GM21529 (cell line): ENCODE results near the gene APMAP.

Experiments used
- ATAC-seq: cut with Tn5 transposase; IDR thresholded peaks from one replicate; pipeline ENCODE4 v1.9.1; 2021; ENCODE audit not compliant: unreplicated experiment

The APMAP gene, protein sequence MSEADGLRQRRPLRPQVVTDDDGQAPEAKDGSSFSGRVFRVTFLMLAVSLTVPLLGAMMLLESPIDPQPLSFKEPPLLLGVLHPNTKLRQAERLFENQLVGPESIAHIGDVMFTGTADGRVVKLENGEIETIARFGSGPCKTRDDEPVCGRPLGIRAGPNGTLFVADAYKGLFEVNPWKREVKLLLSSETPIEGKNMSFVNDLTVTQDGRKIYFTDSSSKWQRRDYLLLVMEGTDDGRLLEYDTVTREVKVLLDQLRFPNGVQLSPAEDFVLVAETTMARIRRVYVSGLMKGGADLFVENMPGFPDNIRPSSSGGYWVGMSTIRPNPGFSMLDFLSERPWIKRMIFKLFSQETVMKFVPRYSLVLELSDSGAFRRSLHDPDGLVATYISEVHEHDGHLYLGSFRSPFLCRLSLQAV

DNA sequence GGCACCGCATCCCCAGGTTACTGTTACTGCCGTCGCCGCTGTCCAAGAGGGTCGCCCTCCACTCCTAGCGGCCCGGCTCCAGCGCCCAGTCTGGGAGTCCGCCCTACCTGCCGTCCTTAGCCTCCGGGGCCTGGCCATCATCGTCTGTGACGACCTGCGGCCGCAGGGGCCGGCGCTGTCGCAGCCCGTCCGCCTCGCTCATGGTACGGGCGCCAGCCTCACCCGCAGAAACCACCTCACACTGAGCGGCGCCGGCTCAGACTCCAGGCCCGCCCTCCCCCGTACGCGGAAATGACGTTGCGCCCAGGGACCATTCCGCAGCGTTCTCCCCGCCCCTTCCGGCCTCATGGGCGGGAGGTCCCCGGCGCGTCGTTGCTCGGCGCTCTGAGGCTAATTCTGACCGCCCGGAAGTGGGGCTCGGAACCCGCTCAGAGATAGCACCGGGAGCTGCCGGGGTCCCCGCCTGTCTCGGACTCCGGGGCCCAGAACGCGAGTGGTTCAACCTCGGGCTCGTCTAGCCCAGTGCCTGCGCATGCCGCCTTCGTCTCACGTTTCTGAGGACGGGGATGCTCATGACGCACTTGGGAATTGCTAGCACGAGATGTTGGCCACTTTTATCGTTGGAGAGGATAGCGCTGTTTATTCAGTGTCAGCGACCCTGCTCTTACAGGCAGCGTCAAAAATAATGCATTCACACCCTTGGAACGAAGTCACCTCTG lies at the start of gene APMAP:
Gene APMAP (minus strand): TSS at position 265 of the 719 bp plus-strand sequence. CDS start 63 bp downstream, at position 202.
- peak; percentile 94 for ATAC-seq

DNA sequence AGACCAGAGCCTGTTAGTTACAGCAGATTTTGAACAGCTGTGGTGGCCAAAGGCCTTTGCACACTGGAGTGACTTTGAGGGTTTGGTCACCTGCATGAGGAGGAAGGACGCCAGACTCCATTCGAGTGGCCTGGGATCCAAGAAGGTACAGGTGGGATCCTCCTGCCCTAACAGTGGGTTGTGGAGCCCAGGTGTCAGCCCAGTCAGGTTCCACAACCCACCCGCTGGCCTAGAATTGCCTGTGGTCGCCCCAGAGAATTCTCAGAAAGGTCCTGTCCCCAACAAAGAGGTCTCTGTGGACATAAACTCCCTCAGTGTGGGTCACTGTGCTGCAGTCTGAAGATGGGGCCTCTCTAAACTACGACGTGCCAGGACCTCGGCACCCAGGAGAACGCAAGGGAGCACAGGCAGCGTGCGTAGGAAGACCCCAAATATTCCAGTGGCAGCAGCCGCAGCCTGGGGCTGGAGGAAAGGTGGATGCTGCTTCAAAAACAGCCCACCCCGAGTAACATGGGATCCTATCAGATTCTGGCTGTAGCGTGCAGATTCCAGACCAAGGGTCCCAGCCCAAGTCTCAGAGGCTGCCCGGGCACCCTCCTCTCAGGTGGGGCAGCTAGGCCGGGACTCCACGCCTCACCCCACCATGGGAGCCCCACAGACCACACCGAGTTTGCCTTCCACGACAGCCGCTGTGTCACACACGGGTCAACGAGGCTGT lies 49.4 kb upstream of the APMAP start:
- ATAC-seq, result no peak

DNA sequence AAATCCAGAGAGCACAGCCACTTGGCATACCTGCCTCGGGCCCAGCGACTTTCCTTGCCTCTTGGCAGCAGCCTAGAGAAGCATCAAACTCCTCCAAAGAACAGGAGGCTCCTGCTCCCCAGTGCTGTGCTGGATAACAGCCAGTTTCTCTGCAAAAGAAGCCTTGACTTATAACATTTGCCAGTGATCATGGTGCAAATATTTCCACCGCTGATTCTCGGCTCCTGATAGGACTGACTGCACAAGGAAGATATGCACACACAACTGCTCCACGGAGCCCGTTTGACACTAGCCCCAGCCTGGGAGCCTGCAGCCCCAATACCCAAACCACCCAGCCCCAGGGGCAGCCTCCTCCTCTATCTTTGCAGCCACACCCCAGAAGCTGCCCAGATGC lies 47.9 kb upstream of the APMAP start:
- ATAC-seq, result no peak

DNA sequence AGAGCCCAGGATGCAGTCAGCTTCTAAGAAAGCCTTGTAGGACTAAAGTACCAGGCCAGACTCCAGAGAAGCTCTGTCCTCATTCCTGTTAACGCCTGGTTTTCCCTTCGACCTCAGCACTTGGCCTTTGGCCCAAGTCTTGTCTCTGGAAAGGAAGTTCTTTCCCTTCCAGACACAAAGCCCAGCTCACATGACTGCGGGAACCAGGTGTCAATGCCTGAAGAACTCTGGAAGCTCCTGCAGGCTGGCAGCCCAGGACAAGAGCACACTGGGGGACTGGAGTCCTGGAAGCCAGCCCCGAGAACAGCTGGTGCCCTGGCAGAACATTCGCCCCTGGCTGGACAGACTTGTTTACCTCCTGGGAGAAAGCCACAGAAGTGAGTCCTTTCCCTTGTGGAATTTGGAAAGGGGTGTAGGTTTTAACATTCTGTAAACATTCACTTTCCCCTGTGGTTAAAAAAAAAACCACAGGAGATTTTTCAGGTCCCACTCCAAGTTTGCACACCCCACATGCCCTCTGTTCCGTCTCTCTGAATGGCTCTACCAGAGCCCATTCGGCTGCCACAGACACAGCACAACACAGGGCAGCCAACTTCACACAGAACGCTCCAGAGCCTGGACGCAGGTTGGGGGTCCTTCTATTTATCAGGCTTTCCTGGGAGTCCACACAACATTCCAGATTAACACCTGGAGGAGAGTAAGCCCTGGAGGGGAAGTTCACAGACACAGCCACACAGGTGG lies 47.3 kb upstream of the APMAP start:
- no peak for ATAC-seq

DNA sequence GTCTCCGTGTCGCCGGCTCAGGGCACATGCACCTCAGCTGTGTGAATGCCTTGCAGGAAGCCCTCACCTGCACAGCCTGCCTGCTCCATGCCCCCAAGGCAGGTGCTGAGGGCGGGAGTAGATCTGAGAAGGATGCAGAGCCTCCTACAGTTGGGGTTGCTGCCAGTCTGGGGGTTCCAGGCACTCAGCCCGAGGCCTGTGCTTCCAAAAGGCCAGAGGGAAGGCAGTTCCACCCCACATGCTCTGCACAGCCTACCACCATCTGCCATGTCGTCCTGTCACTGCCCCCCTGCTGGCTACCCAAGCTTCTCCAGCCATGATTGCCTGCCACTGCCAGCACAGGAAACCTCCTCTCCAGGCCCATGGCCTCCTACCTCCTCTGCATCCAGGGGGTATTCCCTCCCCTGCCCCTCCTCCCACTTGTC lies 46.1 kb upstream of the APMAP start:
- no peak for ATAC-seq

DNA sequence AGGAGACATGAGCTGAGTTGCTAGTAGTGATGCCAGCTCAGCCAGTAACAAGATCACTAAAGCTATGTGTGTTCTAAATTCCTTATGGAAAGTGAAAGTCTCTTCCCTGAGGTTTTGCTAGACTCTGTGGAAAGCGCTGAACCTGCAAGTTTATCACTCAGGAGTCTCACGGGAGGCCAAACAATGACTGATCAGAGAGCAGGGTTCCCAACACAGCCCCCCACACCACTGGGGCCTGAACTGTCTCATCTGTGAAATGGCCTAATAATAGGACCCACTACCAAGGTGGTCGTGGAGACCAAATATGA lies 45.5 kb upstream of the APMAP start:
- no peak for ATAC-seq

DNA sequence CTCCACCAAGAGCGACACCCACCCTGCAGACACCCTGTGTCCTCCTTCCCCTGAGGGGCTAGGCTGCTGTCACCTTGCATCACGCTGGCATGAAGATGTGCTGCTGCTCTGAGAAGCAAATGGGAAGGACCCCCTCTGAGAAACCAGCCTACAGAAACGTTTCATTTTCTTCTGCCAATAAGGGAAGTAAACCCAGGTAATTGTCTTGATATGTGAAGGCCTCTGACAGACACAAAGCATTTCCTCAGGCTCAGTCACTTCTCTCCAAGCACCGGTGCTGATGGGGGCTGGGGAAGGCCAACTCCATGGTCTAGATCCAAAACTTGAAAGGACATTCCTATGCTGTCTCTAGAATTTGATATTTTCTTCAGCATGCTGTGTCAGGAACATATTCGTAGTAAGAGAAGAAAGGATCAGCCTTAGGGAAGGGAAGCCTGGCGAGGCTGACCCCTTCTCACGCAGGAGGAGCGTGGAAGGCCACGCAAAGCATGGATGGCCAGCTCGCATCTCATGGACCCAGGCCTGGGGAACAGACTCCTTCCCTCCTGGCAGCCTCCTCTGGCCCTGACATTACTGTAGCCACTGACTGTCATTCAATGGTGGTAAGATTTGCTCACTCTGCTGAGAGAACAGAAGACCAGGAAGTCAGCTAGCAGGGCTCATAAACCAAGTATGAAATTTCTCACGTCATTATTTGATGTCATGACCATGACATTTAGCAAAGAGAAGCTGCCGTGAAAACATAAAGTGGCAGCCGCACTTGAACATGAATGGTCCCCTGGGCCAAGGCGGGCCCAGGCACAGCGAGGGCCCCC lies 44.9 kb upstream of the APMAP start:
- no peak for ATAC-seq

DNA sequence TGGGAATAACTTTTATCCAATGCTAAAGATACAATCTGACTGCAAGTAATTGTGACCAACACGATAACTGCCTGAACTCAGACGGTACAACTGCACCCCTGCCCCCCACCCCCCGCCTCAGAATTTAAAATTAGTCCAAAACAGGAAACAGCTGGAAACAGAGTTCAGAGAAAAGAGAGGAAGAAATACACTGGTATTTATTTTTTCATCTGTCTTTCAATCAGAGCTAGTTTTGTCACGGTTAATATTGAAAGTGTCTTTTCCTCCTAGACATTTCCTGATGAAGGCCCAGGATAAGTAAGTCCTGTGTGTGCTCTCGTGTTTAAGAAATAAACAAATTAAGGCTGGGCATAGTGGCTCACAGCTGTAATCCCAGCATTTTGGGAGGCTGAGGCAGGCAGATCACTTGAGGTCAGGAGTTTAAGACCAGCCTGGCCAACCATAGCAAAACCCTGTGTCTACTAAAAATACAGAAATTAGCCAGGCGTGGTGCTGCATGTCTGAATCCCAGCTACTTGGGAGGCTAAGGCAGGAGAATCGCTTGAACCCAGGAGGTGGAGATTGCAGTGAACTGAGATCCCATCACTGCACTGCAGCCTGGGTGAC lies 43.9 kb upstream of the APMAP start:
- no peak for ATAC-seq

DNA sequence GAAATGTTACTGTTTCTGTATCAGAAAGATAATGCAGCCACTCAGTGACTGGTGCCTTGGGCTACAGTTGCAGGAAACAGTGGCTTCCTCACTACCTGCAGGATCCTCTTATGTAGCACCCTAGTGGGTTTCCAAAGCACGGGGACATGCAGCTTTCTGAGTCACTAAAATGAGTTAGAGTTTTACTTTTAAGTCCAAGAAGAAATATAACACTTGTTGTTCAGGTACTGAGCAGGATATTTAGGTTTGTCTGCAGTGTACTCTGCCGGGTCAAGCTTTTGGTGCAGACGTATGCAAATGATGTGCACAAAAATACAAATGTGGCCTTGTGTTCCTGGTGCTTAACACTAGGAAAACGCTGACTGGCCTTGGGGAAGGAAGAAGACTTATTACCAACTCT lies 43.4 kb upstream of the APMAP start:
- ATAC-seq, result no peak

DNA sequence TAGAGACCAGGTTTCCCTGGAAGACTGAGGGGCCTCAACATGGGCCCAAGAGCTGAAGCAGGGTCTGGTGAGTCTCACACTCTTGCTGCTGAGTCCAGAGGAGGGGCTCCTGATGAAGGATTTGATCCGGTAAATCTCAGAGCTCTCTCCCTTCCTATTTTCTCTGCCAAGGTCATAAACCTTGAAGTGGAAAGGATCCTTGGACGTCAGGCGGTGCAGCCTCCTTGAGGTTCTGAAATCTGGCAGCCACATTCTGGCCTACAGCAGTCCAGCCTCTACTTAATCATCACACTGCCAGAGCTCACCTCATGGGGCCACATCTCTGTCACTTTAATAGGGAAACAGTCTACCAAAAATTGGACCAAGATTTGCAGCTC lies 41.4 kb upstream of the APMAP start:
- no peak for ATAC-seq

DNA sequence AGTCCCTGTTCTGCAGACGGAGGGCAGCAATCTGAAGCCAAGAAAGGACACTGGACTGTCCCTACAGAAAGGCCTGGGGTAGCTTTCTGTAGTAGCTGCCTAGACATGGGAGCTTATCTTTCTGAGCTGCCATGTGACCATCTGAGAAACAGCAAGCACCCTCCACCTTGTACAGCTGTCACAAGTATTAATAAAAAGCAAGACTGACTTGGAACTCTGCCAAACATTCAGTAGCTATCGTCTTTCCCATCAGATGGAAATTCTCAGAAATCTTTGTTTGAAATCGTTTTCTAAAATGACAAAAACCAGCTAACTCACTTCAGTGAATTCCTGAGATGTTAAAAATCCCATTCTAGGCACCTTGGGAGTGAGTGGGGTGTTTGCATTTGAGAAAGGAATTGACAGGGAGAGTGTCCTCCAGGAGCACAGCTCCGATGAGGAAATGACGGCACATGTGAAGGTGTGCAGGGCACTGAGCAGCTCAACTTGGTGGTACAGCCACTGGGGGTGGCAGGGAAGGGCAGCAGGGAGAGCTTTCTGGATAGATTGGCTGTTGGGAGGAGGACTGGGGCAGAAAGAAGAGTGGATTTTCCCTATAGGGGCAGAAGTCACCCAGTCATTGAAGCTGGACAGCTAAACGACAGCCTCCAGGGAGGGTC lies 40.8 kb upstream of the APMAP start:
- no peak for ATAC-seq

DNA sequence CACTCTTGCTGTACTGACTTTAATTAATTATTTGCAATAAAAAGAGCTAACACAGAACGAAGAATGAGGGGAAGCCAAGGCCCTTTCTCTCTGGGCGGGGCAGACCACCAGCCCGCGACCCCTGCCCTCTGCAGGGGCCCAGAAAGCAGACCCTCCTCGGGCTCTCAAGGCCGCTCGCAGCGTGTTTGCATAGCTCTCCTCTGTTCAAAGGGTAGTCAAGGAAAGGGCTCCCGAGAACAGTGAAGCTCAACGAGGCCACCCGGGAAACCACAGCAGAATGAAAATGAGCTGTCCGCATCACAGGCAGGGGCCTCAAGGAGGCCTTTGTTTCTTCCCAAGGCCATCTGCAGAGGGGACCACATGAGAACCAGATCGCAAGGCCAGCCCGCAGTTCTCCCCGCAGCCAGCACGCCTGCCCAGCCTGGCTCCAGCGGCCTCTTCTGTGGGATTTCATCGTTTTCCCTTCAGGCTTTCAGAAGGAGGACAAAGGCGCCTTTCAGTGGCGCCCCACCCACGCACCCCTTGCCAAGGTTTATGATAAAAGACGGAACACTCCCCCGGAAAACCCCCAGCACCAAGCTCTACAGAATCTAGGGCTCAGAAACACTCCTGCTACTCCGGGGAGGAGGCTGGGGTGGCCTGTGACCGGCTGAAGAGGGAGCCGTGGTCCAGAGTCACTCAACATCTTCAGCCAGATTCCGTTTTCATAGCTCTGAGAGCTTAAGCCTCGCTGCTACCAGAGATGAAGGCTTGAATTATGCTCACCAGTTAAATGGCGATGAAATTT lies 40.1 kb upstream of the APMAP start:
- ATAC-seq, result no peak

DNA sequence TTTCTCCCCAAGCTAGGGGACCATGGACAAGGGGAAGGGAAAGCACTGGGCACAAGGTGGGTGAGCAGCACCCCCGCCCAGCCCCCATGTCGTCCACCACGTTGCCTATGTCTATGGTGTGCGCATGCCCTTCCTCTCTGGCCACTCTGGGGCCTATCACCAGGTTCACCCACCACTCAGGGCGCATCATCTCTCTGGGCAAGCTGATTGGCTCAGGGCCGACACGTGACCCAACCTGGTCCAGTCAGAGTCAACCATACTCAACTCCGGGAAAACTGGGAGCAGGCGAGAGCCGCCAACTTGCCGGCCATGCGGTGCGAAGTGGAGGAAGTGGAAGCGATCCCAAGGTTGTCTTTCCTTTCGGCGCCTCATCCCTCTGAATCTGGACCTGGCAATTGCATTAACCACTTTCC lies 39.5 kb upstream of the APMAP start:
- no peak for ATAC-seq

DNA sequence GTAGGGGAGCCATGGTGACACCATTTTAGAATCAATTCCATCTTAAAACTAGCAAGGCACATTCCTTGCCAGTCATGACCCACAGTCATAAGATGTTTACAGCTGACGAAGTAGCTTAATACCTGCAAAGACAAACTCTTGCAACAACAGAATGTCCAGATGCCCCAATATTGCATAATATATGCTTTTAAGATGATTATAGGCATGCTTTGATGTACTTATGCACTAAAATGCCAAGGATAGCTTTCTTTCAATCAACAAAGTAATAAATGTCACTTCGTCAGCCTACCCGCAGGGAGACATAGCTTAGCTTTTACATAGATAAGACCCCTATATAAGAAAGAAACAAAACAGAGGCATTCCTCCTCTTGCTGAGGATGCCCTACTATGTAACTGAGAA lies 38.7 kb upstream of the APMAP start:
- no peak for ATAC-seq

DNA sequence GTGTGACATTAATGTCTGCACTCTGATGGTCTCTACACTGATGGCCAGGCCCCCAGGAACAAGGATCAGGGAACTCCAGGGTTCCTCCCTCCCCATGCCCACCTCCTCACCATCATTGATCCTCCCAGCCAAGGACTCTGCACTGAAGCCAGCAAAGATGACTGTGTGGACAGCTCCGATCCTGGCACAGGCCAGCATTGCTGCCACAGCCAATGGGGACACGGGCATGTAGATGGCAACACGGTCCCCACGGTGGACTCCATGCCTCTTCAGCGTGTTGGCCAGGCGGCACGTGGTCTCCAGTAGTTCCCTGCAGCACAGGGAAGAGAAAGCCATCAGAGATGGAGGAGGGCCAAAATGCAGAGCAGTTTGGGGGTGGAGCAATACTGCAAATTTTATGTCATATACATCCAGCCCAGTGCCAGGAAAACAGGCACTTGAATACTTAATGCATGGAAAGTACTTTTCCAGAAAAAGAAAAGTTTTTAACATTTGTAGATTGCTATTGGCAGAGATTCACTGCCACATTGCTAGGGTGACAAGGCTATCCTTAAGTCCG lies 38.2 kb upstream of the APMAP start:
- ATAC-seq, result no peak

DNA sequence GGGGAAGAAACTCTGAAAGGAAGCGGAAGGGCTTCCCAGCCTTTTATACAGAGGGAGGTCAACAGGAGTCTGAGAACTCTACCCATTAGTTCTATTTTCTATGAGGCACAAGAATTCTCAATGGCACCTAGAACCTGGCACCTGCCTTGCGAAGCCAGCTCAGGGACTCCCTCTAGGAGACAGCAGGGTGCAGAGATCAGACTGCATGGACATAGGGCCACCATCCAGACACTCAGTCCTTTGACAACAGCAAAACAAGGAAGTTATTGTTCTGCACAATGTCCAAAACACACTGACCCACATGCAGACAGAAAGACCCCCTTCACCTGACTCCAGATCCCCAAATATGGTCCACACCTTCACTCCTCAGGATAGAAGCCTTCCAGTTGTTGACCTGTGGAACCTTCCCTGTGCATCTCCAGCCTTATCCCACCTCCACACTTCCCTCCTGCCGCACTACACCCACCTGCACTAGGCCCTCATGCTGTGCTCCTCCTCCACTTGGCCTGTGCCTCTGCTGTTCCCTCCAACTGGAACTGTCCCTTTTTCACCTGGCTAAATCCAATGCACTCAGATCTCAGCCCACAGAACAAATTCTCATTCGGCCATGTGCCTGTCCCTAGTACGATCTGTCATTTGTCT lies 37.6 kb upstream of the APMAP start:
- ATAC-seq, result no peak

DNA sequence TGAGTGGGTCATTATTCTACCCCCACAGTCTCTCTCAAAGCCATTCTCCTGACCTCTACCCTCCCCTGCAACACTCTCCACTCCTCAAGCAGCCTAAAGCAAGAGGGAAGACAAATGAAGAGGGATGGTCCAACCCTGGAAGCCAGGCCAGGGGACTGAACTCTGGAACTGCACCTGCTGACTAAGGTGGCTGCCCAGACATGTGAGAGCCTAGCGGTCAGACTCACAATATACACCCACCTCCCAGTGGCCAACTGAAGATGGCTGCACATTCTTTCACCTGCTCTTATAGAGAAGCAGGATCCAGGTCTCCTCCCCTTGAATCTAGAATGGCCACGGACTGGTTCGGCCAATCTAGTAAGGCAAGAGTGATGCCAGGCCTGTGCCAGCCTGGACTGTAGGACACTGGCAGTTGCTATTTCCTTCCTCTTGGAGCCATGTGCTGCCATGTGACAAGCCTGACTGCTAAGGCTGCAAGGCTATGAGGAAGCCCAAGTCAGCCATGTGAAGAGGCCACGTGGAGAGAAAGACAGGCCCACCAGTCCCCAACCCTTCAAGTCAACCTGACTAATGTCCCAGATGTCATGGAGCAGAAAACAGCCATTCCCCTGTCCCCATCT lies 33.5 kb upstream of the APMAP start:
- ATAC-seq, result no peak
